ENCODE measurements around the gene ZNF555.

DNA sequence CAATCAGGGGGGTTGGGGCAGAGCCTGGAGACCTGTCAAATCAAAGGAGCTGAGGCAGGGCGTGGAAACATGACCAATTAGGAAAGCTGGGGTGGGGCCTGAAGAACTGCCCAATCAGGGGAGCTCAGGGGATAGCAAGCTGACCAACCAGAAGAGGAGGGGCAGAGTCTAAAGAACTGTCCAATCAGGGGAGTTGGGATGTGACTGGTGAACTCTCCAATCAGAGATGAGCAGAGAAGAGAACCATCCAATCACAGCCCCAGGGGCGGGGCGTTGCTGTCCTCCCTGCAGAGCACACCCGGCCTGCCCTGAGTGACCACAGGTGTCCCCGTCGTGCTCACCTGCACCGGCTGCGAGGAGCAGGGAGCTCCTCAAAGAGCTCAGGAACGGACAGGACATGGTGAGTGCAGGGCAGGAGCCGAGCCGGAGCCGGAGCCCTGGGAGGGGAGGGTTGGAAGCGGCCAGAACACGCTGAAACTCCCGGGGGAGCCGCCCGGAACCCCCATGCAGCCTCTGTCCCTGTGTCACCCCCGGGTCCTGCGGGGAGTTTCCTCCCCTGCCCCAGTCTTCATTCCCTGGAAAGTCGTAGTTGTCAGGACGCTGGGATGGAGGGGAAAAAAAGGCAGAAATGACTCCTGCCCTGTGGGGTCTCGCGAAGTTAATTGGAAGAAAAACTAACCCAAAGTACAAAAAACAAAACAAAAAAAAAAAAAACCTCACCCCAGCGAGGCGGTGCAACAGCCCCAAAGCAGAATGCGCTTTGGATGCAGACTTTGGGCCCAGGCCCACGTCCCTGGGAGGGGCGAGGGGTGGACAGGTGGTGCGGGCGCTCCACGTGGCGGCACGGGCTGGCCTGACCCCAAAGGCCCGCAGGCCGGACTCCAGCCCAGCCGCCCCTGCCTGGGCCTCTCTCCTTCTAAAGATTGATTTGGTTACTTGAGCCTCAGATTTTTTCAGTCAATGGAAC lies 26.0 kb downstream of the ZNF555 start, which contains the start of gene ZNF556:
- TF ChIP-seq, protein P1, sequence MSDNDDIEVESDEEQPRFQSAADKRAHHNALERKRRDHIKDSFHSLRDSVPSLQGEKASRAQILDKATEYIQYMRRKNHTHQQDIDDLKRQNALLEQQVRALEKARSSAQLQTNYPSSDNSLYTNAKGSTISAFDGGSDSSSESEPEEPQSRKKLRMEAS (IDR thresholded peaks at IDR 0.05; ENCODE audit: low read depth, low read length), result no peak
- TF ChIP-seq, protein P2, sequence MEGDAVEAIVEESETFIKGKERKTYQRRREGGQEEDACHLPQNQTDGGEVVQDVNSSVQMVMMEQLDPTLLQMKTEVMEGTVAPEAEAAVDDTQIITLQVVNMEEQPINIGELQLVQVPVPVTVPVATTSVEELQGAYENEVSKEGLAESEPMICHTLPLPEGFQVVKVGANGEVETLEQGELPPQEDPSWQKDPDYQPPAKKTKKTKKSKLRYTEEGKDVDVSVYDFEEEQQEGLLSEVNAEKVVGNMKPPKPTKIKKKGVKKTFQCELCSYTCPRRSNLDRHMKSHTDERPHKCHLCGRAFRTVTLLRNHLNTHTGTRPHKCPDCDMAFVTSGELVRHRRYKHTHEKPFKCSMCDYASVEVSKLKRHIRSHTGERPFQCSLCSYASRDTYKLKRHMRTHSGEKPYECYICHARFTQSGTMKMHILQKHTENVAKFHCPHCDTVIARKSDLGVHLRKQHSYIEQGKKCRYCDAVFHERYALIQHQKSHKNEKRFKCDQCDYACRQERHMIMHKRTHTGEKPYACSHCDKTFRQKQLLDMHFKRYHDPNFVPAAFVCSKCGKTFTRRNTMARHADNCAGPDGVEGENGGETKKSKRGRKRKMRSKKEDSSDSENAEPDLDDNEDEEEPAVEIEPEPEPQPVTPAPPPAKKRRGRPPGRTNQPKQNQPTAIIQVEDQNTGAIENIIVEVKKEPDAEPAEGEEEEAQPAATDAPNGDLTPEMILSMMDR (IDR thresholded peaks at IDR 0.05; ENCODE audit: low read depth, low read length), result no peak
